Raji (cell line): ENCODE results near the gene TULP4.

ENCODE experiments used
- POLR2A ChIP-seq: IDR thresholded peaks from 2 replicates; pipeline ENCODE4 v1.6.1; 2011; ENCODE audit warnings: low read depth, low read length, control low read depth; ENCODE audit not compliant: insufficient read depth

TULP4 gene

GRCh38 chr6:158290040-158290439, 22.2 kb upstream of the TULP4 start:
- peak; percentile 41 for TF ChIP-seq POLR2A

GRCh38 chr6:158290659-158291058, 21.6 kb upstream of the TULP4 start:
- 0 out of 2 replicates have a peak, but pooled peaks have one; percentile 9 for TF ChIP-seq POLR2A

GRCh38 chr6:158292016-158292415, 20.2 kb upstream of the TULP4 start:
- TF ChIP-seq POLR2A = no peak

GRCh38 chr6:158293122-158293521, 19.1 kb upstream of the TULP4 start:
- no peak for TF ChIP-seq POLR2A

GRCh38 chr6:158303210-158303731, 9.0 kb upstream of the TULP4 start:
- TF ChIP-seq POLR2A = no peak

GRCh38 chr6:158304254-158304653, 8.0 kb upstream of the TULP4 start:
- no peak for TF ChIP-seq POLR2A

- no peak for TF ChIP-seq POLR2A
Measured at GRCh38 chr6:158309814-158310213, 2.5 kb upstream of the TULP4 start.

GRCh38 chr6:158311193-158311592, 1.1 kb upstream of the TULP4 start:
- no peak for TF ChIP-seq POLR2A

GRCh38 chr6:158311626-158312025, 639 bp upstream of the TULP4 start:
- TF ChIP-seq POLR2A = no peak

- no peak for TF ChIP-seq POLR2A
Measured at GRCh38 chr6:158312672-158313397, 570 bp downstream of the TULP4 start.

GRCh38 chr6:158313989-158314388, 1.7 kb downstream of the TULP4 start:
- no peak for TF ChIP-seq POLR2A

- no peak for TF ChIP-seq POLR2A
Measured at GRCh38 chr6:158314737-158315136, 2.5 kb downstream of the TULP4 start.

GRCh38 chr6:158316022-158316421, 3.8 kb downstream of the TULP4 start:
- no peak for TF ChIP-seq POLR2A

GRCh38 chr6:158321960-158322359, 9.7 kb downstream of the TULP4 start:
- TF ChIP-seq POLR2A = no peak

GRCh38 chr6:158322400-158322723, 10.1 kb downstream of the TULP4 start:
- no peak for TF ChIP-seq POLR2A

- no peak for TF ChIP-seq POLR2A
Measured at GRCh38 chr6:158322724-158323560, 10.7 kb downstream of the TULP4 start.

- no peak for TF ChIP-seq POLR2A
Measured at GRCh38 chr6:158323561-158323958, 11.3 kb downstream of the TULP4 start.

- no peak for TF ChIP-seq POLR2A
Measured at GRCh38 chr6:158324136-158324535, 11.9 kb downstream of the TULP4 start.
